Stimulated activated naive CD4-positive, alpha-beta T cell treated with Interleukin-2 at 50 U/mL for 16 hours (primary cell): ENCODE measurements around the gene TAPBP.
A peak's percentile ranks its signal among the peaks of the same experiment; 100 is the strongest.

ENCODE experiments used
- DNase-seq: peaks from one replicate; lab custom pipeline; 2025; lab: John Stamatoyannopoulos, UW

Gene TAPBP

DNA sequence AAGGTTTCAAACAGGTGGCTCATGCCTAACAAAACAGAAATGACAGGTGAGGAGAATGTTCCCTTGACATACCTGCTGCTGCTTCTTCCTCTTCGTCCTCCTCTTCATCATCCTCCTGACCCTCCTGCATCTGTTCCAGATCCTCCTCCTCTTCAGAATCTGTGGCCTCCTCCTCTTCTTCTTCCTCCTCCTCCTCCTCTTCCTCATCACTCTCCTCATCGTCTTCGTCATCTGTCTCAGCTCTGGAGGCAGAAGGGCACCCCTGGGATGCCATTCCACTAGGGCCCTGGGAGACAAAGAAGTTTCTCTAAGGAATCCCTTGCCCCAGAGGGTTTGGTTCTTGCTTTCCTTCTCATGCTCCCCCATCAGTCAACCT is 6.0 kb upstream of the TAPBP start:
- no peak for DNase-seq

DNA sequence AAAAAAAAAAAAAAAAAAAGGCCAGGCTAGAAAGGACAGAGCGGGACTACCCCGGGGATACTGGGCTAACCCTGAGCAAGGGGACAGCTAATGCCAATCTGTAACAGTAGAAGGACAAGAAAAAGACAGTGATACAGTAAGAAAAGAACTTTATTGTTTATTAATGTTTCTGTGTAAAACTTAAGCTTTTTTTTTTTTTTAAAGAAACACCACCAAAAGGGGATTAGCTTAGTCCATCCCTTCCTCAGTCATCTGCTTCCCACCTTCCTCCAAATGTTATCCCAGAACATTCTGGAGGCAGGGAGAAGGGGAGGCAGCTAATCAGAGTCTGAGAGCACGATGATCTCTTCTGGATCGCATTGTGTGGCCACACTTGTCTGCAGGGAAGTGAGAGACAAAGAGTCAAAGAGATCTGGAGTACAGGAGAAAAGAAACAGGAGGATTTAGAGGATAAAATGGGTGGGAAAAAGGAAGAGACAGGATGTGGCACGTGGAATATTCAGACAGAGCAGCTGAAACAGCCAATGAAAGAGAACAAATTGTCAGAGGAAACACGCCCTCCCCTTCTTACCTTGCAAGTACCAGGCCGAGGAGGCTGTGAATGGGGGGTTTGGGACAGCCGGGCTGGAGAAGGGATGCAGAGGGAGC is 4.7 kb upstream of the TAPBP start:
- no peak for DNase-seq

DNA sequence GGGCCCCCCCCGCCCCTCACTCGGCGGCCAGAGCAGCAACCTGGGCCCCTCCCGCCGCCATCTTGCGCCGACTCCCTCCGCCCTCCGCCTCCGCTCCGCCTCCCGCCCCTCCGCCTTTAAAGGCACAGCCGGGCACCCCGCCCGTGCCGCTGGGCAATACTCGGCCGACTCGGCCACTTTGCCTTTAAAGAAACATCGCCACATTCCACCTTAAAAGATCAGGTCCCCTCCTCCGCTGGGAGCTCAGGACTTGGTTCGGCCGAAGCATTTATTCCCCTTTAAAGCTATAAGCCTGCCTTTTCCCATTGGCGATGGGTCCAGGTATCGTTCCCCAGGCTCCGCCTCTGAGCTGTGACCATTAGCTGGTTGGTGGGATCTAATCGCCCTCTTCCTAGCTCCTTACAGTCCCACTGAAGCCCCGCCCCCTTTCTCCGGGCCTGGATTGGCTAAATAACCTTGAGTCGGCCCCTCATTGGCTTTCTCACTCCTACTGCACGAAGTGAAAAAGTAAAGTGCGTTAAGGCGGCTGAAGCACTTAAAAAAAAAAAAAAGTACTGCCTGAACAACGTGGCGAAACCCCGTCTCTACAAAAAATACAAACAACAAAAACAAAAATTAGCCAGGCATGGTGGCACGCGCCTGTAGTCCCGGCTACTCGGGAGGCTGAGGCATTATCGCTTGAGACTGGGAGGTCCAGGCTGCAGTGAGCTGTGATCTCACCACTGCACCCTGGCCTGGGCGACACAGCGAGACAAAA is 4.0 kb upstream of the TAPBP start, which contains the start of gene ZBTB22:
ZBTB22 (minus strand) TSS at position 76 of the 757 bp plus-strand sequence. CDS start 828 bp downstream, outside the sequence.
- peak; percentile 95 for DNase-seq

DNA sequence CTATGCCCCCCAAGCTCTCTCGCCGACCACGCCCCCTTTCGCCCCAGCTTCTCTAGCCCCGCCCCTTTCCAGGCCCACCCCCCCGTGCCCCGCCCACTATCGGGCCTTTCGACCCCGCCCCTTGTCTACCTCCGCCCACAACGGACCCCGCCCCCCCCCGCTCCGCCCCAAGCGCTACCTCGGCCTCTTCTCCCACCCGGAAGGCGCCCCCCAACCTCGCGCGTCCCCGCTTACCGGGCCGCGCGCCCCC is 3.5 kb upstream of the TAPBP start:
- DNase-seq = no peak

DNA sequence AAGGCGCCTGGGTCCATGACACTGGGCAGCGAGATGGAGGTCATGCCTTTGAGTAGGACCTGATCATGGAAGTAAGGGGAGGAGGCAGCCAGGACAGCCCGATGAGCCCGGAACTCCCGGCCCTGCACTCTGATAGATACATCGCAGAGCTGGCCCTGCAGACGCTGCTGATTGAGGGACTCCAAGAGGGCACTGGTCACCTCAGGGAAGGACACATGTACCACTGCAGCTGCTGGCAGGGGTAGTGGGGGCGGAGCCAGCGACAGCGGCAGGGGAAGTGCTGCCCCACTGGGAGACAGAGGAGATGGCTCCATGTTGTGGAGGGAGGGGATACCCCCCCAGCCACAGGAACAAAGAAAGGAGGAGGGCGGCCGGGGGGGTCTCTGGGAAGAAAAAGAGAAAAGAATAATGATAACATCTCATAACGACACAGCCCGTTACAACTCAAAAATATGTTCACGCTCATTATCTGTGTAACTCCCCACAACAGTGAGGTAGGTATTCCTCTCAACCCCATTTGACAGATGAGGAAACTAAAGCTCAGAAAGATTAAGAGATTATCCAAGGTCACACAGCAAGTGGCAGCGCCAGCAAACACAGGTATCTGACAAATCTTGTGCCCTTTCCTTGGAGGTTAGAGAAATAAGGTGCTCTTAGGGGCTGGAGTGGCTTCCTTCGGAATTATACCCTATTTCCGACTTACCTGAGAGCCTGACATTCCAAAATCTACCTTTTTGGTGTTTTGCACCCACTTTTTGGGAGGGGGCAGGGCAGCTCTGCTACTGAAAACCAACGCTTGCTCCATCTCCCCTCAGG is 2.9 kb upstream of the TAPBP start:
- no peak for DNase-seq

DNA sequence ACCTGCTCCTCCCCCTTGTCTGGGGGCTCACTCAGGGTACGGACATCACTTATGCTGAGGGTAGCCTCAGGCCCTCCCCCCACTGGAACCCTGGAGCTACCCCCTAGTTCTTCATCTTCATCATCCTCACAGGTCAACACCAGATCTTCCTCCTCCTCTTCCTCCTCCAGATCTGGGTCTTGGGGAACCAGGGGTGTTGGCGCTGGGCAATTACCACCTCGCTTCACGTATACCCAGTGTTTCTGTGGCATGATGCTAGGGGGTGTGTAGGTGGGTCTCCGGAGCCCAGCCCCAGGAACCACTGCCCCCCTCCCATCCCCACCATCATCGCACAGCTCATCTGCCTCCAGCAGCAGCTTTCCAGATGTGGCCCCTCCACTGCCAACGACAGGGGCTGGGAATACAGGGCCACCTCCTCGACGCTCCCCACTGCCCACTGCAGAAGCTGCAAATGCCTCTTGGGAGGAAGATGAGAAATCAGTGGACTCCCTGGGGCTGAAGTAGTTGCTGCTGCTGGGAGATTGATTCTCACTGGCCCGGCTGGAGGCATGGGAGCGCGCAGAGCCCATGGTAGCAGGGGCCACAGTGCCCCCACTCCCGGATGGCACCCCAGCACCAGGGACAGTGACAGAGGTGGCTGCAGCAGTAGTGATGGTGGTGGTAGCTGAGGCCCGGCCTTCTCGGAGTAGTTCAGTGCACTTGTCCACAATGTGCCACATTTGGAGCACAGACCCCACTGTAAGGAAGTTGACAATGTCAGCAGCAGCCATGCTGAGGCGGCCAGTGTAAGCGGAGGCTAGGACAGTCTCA is 2.1 kb upstream of the TAPBP start:
- DNase-seq = no peak

DNA sequence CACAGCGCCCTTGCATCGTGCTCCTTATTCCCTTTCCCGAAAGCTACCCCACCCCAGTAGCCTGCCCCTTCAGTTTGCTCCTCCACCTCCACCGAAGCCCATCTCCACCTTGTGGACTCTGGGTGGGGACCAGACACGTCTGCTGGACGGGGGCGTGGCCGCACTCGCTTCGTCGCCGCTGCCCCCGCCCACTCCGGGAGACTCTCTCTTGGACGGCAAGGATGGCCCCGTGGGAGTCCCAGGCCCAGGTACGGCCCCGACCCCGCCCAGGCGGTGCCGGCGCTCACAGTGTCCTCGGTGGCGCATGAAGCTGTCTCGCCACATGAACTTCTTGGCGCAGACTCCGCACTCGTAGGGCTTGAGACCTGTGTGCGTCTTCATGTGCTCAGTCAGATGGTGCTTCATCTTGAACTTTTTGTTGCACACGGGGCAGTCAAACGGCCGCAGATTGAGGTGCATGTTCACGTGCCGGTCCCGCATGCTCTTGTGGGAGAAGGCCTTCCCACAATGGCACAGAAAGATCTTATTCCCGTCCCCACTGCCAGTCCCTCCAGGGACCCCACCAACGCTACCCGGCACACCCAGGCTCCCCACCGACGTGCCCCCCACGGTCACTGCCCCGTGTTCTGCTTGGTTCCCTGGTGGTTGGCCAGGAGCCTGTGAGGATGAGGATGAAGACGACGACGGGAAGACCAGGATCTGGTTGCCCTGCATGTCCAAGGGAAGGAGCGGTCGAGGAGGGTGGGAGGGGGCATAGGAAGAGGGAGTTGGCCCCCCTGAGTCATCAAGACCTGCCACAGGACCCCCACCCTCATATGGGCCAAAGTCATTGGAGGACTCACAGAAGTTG is 1.3 kb upstream of the TAPBP start:
- DNase-seq = no peak

DNA sequence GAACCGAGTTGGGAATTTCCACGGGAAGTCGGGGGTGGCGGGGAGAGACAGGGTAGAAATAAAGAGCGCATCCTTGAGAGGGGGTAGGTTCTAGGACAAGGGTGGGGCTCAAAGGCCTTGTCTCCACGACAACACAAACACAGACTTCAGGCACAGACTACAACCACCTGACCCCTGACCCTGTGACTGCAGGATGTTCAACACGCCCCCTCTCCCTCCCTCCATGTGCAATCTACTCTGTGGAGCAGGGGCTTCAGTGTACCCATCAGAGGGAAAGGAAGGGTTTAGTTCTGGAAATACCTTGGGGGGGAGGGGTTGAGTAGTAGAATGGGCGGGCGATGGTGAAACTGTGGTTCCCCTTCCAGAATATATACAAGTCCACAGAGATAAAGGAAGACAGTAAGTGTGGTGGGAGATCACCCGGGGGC is 651 bp upstream of the TAPBP start:
- DNase-seq = peak; percentile 75

DNA sequence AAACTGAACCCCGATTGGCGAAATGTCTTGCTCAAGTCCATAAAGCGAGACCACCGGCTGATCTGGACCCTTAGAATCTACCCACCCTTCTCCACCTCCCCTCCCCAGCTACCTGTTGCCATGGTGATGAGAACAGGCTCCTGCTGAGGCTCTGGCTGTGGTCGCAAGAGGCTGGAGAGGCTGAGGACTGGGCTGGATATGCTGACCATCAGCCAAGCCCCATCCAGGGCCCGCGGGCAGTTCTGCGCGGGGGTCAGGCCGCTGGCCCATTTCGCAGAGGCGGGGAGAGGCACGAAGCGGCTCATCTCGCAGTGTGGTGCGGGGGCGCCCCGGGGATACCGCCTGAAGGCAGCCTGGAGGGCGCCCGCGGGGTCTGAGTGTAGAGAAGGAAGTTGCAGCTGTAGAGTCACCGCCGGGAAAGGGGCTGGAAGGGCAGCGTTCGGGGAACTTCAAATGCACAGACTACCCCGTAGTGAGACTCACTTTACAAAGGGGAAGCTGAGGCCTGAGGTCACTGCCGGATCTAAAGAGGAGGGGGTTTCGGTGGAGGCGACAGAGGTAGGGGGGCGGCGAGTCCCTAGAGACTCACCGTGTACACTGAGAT is 671 bp downstream of the TAPBP start:
- DNase-seq = peak; percentile 47

DNA sequence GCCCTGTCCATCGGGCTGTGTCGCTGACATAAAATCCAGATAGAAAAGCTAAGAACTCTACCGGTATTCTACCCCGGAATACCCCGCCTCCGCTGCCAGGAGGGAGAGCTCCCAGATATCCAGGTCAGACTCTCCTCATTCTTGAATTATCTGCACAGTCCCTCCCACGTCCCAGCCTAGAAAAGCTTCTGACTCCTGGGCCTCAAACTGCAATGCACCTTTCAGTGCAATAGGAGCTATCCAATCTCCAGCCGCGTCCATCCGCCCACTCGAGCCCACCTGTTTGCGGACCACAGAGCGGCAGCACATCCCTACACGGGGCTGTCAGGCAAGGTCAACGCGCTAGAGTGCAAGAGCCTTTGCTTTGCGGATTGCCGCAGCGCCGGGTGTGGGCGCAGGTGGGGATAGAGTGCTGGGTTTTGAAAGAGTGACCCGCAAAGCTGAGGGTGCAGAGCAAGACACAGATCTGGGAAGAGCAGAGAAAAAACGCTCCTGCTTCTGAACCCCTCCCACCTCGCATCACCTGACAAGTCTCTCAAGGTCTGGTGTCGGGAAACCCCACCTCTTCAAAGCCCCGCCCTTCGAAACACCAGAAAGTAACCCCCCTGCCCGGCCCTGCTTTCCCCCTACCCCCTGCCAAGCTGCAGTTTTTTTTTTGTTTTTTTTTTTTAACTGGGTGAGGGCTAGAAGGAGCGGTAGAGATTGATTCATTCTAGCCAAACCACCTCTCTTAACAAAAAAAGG is 1.3 kb downstream of the TAPBP start:
- peak; percentile 86 for DNase-seq

DNA sequence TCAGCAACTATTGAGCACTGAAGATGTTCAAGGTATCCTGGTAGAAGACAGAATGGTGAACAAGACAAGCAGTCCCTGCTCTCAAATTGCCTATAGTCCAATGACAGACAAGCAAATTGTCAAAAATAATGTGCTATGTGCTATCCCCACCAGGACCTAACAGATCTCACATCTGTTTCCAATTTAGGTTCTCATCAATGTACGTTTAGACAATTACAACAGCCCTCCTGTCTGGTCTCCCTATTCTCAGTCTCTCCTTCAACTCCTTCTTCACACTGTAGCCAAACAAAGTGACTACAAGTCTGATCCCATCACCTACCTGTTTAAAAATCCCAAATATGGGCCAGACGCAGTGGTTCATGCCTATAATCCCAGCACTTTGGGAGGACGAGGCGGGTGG is 7.5 kb downstream of the TAPBP start:
- no peak for DNase-seq

DNA sequence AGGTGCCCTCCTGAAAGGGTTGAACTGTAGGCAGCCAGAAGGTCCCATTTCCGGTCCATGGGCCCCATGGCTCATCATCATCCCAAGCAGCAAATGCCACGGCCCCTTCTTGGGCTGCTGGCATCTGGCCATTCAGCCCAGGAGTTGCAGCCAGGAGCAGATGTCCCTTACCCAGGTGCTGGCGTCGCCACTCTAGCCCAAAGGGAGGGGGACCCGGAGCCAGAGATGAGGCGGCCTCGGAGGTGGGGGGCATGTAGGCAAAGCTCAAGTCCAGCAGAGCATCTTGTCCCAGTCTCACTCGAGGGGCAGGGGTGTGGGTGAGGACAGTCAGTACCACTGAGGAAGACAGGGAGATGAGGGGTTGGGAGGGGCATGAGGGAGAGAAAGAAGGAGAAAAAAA is 8.8 kb downstream of the TAPBP start:
- DNase-seq = no peak

DNA sequence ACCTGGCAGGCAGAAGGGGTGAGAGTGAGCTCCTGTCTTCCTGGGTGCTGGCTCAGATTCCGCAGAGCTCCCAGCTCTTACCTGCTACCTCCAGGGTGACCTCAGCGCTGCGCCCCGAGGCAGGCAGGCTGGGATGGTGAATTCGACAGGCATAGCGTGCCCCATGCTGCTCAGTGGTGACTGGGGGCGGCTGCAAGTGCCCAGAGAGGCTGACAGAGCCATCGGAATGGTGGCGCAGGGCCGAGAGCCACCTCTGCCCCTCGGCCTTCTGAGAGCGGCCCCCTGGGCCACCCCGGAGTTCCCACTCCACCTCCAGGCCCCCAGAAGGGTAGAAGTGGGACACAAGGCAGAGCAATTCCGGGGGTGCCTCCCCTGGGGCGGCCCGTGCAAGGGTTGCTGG is 9.7 kb downstream of the TAPBP start:
- no peak for DNase-seq

DNA sequence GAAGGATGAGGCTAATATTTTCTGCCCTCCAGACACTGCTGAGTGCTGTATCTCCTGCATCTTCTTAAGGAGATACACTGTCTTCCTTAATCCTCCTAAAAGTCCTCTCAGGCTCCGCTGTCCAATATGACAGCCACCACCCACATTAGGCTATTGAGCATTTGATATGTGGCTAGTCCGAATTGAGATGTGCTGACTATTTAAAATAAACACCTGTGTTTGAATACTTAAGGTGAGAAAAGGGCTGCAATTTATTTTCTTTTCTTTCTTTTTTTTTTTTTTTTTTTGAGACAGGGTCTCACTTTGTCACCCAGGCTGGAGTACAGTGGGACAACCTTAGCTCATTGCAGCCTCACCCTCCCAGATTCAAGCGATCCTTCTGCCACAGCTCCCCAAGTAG is 12.0 kb downstream of the TAPBP start:
- DNase-seq = no peak

DNA sequence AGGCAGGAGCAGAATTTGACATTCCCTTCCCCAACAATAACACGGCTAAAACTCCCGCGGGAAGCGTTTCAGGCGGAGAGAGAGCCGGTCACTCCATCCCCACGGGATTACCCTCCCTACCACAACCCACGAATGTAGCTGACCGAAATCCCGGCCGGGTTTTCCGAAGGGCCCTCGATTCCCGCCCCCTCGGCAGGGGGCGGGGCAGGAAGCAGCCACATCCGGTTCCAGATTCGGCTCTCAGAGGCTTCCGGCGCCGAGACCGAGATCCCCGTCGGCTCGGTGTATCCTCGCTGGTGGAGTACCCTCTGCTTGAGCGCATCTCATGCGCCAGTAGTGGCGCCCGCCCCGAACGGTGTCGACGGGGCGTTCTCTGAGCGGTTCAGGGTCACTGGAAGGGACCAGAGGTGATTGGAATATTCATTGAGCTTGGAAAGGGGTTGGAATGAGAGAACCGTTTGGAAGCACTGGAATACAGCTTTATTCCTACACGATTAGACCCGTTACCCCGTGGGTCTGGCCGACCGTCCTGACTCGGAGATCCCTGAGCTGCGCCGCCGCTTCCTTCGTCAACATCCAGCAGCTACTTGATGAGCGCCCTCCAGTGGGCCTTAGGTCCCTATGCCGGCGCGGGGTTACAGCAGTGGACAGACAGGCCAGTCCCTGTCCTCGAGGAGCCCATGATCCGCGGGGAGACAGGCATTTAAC is 14.5 kb downstream of the TAPBP start:
- peak; percentile 88 for DNase-seq

DNA sequence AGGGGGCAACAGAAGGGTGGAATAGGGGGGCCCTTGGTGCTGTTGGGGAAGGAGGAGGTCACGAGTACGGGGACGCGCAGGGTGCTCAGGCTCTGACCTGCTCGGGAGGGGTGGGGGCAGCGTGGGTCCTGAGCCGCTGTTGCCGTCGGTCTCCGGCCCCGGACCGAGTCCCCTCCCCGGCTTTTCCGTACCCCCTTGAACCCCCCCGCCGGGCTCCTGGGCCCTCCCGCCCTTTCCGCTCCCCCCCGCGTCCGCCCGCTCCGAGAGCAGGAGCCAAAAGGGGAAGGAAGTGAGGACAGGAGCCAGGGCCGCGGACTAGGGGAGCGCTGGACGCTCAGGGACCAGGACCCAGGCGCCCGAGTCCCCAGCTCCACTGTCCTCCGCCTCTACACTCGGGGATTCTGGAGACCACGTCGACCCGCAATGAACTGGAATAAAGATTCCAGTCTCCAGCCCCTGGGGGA is 15.1 kb downstream of the TAPBP start, which contains the start of gene RGL2:
RGL2 (minus strand) TSS at position 170 of the 464 bp plus-strand sequence. CDS start 332 bp downstream, outside the sequence.
- peak; percentile 48 for DNase-seq

DNA sequence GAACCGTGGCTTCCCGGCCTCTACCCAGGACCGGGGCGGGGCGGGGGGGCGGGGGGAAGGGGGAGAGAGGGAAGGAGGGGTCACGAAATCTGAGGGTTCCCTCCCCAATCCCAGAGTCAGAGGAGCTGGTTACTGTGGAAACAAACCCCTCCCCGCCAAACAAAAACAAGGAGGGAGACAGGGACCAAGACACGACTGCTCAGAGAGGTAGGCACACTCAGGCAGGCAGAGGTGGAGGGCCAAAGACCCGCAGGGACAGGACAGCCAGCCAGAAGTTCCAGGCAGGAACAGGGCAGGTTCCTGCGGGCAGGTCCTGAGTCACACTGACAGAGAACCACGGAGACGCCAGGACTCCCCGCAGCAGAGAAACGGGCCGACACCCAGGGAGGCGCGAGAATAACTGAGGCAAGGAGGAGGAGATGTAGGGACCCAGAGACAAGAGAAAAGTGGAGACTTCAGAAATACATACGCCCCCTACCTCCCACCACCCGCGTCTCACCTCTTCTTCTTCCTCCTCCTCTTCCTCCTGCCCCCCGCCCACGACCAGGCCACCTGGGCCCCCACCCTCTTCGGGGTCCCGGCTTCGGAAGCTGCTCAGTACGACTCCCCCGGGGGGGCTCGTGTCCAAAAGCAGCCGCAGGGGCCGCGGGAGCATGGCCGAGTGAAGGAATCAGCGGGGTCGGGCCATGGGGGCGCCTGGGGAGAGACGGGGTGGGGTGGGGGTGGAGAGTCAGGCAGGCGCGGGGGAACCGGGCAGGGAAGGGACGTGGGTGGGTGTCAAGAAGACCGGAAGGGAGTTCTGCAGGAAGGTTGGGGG is 15.7 kb downstream of the TAPBP start:
- DNase-seq = peak; percentile 55

DNA sequence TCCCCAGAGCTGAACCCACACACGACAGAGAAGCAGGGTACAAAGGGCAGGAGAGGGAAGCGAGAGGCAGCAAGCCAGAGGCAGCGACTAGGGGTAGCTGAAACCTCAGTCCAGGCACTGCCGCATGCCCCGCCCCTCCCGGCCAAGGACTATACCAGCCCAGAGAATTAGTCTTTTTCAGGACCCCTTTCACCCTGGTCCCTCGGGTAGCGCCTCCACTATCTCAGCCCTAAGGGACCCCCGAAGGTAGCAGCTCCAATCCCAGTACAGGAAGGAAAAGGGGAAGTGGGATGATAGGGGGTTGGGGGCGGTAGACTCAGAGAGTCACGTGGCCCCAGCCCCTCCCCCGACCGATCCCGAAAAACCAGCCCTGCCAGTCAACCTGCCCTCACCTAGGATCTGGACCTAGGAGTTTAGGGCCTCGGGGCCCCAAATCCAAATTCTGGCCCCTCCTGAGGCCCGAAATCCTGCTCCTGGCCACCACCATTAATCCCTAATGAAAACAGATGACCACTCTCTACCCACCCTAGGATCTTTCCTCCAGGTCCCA is 16.4 kb downstream of the TAPBP start:
- no peak for DNase-seq
